Iris pigment epithelial cell (primary cell): Measurements from ENCODE around the gene ATF7.
"Not testable (repeated sequence)": the region's sequence is repeated elsewhere in the genome, so short reads cannot be mapped to it uniquely, and the experiment has no call there.

Experiments
- DNase-seq: peaks from one replicate; pipeline ENCODE4 v3.0.0-alpha.2; 2011; ENCODE audit warnings: low read depth

Gene ATF7

GRCh38 chr12:53565376-53565775, 60.8 kb downstream of the ATF7 start:
- not testable (repeated sequence) for DNase-seq

GRCh38 chr12:53564941-53565340, 61.2 kb downstream of the ATF7 start:
- DNase-seq, result no peak

DNA sequence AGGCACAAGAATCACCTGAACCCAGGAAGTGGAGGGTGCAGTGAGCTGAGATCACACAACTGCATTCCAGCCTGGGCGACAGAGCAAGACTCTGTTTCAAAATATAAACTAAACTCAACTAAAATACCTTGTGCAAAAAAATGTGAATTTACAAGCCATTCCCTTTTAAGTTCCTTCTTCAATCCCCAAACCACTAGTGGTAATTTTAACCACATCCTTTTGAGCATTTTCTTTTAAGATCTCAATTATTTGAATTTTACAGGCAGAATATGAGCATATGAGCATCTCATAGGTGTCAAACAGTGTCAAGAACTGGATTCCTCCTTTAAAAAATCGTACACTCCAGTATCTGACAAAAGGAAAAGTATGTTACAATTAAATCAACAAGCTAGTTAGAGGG, 61.9 kb downstream of the ATF7 start:
- no peak for DNase-seq

DNA sequence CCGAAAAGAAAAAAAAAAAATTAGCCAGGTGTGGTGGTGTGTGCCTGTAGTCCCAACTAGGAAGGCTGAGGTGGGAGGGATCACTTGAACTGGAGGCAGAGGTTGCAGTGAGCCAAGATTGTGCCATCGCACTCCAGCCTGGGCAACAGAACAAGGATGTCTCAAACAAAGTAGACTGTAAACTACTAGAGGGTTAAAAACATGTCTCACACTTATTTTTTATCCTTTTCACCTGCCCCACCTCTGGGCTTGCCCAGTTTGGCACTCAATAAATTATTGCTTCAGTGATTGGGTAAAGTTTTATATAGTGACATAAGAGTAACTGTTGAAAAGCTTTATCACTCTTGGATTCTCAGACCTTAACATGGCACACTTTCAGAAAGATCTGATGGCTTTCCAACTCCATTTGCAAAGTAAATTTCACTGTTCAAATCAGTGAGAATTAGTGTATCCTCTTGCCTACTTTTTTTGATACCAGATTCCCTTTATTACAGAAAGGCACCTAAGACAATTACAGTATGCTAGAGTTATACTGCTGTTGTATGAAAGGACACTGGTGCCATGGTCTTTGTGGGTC, 62.6 kb downstream of the ATF7 start:
- DNase-seq, result no peak

DNA sequence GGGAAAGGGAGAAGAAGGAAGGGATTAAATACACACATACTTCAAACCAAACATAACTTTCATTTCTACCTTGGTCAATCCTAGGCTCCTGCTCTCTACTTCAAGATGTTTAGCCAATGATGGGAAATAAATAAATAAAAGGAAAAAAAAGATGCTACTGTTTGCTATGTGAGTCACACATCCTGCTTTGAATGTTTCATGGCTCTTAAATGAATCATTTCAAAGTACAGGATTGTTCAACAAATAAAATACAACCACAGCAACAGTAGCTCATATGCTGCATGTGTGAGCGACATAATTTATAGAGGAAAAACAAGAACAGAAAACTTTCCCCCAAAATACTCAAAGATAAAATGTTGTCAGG, 64.6 kb downstream of the ATF7 start:
- DNase-seq, result peak; percentile 93

DNA sequence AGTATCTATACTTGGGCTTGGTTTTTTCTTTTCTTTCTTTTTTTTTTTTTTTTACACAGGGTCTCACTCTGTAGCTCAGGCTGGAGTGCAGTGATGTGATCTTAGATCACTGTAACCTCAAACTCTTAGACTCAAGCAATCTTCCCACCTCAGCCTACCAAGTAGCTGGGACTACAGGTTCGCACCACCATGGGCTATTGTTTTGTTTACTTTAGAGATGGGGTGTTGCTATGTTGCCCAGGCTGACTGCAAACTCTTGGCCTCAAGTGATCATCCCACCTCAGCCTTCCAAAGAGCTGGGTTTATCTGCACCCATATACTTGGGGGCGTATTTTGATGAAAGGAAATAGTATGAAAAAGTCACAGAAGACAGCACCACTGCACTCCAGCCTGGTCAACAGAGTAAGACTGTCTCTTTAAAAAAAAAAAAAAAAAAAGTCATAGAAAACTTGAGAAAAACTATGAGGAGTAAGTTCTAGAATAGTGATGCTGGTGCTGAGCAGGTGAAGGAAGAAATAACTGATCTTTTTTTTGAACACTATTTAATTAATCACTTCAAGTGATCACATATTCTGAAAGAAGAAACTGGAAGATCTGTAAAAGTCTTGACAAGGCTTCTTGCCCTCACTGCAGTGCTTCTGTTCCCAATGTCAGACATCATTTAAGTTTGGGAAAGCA, 65.1 kb downstream of the ATF7 start:
- DNase-seq, result peak; percentile 24

- DNase-seq, result peak; percentile 90
These were observed 65.8 kb downstream of the ATF7 start for GRCh38 chr12:53560351-53560750.

DNA sequence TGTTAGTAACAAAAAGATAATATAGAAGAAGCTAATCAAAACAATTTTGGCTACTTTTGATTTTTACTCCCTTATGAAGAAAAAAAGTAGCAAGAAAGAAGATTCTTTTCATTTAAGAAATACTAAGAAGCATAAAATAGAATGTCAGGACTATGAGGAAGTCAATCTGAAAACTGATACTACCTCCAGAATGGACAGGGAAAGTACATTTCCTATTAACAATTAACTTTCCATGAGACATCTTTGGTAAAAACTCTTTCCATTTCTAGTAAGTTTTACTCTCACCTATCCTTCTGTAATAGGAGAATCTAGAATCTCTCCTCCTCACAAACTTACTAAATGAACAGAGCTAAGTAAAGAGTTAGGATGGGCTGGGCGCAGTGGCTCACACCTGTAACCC, 67.6 kb downstream of the ATF7 start:
- DNase-seq, result no peak

GRCh38 chr12:53552361-53553327, 73.5 kb downstream of the ATF7 start:
- DNase-seq, result no peak

GRCh38 chr12:53551889-53552291, 74.3 kb downstream of the ATF7 start:
- DNase-seq, result peak; percentile 14

DNA sequence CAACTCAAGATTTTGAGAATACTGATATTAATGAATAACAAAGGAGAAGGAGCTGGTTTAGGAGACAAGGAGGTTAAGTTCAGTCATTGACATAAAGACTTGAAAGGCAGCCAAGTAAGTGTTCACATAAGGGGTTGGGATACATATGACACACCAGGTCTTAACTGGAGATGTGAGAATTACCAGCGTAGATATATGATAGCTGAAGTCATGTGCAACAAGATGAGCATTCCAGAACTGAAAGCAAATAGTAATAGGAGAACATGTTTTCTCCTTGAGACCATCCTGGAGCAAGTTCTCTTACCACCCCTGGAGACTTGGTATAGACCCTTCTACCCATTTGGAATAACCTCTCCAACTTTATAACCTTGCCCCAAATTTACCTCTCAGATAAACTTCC, 75.6 kb downstream of the ATF7 start:
- peak; percentile 93 for DNase-seq

DNA sequence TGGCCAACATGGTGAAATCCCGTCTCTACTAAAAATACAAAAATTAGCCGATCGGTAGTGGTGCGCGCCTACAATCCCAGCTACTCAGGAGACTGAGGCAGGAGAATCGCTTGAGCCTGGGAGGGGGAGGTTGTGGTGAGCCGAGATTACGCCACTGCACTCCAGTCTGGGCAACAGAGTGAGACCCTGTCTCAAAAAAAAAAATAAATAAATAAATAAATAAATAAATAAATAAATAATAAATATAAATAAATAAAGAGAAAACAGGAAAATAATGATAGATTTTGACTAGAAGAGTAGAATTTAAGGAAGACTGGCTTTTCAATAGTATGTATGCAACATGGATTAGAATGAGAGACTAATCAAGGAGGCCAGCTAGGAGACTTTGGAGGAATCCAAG, 76.1 kb downstream of the ATF7 start:
- not testable (repeated sequence) for DNase-seq

DNA sequence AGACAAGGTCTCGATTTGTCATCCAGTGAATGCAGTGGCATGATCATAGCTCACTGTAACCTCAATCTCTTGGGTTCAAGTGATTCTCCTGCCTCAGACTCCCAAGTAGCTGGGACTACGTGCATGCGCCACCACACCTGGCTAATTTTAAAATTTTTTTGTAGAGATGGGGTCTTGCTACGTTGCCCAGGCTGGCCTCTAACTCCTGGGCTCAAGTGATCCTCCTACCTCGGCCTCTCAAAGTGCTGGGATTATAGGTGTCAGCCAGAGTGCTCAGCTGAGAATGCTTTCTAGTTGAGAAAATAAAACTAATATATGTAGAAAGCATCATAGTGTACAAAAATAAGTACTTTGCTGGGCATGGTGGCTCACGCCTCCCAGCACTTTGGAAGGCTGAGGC, 77.8 kb downstream of the ATF7 start:
- not testable (repeated sequence) for DNase-seq

DNA sequence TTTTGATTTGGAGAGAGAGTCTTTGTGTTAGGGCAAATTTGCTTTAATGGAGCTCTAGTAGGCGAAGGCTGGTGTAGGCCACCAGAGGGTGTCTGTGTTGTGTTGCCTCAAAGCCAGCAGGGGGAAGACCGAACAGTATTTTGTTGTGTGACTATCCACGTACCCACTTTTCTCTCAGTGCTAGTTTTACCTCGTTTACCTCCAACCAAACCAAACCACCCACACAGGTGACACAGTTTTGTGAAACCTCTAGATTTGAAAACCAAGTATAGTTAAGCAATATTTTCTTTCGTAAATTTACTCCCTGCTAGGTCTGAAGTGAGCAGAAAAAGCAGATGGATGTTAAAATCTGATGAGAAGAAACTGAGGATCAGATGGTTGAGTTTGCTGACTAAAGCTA, 82.6 kb downstream of the ATF7 start:
- peak; percentile 76 for DNase-seq

DNA sequence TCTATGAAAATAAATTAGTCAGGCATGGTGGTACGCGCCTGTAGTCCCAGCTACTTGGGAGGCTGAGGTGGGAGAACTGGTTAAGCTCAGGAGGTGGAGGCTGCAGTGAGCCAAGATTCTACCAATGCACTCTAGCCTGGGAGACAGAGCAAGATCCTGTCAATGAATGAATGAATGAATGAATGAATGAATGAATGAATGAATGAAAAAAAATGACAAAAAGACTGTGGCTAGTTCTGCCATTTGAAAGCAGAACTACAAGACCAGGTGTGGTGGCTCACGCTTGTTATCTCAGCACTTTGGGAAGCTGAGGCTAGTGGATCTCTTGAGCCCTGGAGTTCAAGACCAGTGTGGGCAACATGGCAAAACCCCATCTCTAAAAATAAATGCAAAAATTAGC, 86.7 kb downstream of the ATF7 start:
- no peak for DNase-seq

- peak; percentile 83 for DNase-seq
These were observed 87.9 kb downstream of the ATF7 start for GRCh38 chr12:53538209-53538689.

DNA sequence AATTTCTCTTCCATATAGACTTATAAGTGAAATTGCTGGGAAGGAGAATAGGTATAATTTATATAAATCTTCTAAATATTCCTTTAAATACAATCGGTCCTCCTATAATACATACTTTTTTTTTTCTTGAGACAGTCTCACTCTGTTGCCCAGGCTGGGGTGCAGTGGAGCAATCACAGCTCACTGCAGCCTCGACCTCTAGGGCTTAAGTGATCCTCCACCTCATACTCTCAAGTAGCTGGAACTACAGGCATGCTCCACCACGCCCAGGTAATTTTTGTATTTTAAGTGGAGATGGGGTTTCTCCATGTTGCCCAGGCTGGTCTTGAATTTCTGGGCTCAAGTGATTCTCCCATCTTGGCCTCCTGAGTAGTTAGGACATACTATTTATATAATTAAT, 89.2 kb downstream of the ATF7 start:
- DNase-seq, result no peak

GRCh38 chr12:53533471-53533870, 92.7 kb downstream of the ATF7 start:
- no peak for DNase-seq

DNA sequence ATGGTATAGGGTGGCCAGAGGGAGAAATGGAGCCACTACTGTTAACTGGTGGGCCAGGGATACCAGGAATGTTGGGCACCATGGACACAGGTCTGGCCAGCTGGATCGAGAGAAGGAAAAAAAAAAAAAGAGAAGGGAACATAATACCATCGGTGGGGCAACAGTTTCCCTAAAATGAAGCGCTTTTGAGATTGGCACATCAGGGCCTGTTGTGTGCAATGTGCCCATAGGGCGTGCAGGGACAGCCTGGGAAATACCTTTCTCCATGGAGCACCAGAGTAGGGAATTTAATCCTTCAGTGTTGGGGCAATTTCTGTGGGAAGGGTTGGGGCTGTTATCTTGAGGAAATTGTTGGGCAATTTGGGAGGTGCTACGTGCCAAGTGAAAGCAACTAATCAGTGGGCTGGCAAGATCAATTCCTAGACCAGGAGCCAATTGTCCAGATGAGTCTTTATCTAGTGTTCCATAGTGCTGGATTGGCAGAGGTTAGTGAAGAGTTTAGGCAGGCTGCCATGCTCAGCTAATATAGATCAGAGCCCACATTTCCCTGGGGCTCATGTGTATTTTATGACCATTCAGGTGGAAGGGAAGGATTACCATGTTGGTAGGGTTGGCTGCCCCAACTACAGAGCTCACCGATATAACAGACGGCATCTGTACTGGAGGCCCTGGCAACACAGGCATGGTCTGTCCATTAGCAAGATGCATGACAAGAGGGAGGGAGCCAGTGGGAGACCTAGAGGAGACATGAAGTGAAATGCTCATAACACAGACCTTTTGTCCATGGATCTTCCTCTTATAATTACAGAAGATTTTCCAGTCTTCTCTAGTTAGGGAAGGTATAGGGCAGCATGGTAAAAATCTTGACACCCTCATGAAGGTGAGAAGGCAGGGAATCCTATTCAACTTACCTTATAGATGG, 93.4 kb downstream of the ATF7 start:
- no peak for DNase-seq

DNA sequence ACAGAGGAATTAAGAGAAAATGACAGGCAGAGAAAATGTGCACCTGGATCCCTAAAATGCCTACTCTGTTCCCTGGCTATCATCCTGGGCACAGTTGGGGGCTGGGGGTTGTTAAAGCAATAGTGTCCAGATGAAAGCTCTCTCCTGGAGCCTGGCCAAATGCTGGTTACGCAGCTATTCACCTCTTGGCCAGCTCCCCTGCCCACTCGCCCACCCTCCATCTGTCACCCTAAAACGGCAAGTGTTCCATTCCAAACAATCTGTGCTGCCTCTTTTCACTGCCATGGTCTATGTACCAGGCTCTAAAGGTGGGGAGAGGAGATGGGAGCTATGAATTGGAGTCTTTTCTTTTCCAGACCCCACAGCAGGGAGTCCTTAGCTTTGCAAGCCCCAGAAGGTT, 94.2 kb downstream of the ATF7 start:
- DNase-seq, result no peak

DNA sequence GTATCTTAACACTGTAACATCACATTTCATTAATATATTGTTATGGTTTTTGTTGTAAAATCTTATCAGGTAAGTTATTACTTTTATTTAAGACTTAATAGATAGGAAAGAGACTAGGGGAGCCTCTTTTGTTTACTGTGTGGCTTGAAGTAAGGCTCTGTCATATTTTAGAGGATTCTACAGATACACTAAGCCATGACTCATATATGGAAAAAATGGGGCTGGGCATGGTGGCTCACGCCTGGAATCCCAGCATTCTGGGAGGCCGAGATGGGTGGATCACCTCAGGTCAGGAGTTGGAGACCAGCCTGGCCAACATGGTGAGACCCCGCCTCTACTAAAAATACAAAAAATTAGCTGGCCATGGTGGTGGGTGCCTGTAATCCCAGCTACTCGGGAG, 95.3 kb downstream of the ATF7 start:
- peak; percentile 69 for DNase-seq

- no peak for DNase-seq
These were observed 96.1 kb downstream of the ATF7 start for GRCh38 chr12:53530061-53530460.
